Cerebellar cortex (tissue), 1 donor: ENCODE data around the gene SMARCAL1.

Source experiments
- DNase-seq: peaks from one replicate; pipeline ENCODE4 v3.0.0-alpha.2; 2015; ENCODE audit warnings: low spot score

The SMARCAL1 gene

GRCh38 chr2:216392945-216393840, 19.1 kb upstream of the SMARCAL1 start:
- DNase-seq, result no peak

- no peak for DNase-seq
These were observed 17.4 kb upstream of the SMARCAL1 start for GRCh38 chr2:216394881-216395280.

GRCh38 chr2:216399621-216400020, 12.7 kb upstream of the SMARCAL1 start:
- no peak for DNase-seq

- DNase-seq, result no peak
These were observed 9.5 kb upstream of the SMARCAL1 start for GRCh38 chr2:216402751-216403150.

- peak; percentile 24 for DNase-seq
These were observed 8.2 kb upstream of the SMARCAL1 start for GRCh38 chr2:216404010-216404618.

- DNase-seq, result no peak
These were observed 6.7 kb upstream of the SMARCAL1 start for GRCh38 chr2:216405588-216405987.

GRCh38 chr2:216406826-216407225, 5.5 kb upstream of the SMARCAL1 start:
- DNase-seq, result no peak

- peak; percentile 72 for DNase-seq
These were observed 3.6 kb upstream of the SMARCAL1 start for GRCh38 chr2:216408426-216409290.

- DNase-seq, result no peak
These were observed 1.7 kb upstream of the SMARCAL1 start for GRCh38 chr2:216410550-216410949.

GRCh38 chr2:216413882-216414281, 1.6 kb downstream of the SMARCAL1 start:
- DNase-seq, result no peak

- DNase-seq, result no peak
These were observed 2.6 kb downstream of the SMARCAL1 start for GRCh38 chr2:216414772-216415319.

- no peak for DNase-seq
These were observed 3.3 kb downstream of the SMARCAL1 start for GRCh38 chr2:216415541-216415940.

- no peak for DNase-seq
These were observed 4.5 kb downstream of the SMARCAL1 start for GRCh38 chr2:216416571-216417307.

- no peak for DNase-seq
These were observed 6.7 kb downstream of the SMARCAL1 start for GRCh38 chr2:216418981-216419380.

- DNase-seq, result no peak
These were observed 8.2 kb downstream of the SMARCAL1 start for GRCh38 chr2:216420367-216421101.

GRCh38 chr2:216423071-216423470, 10.8 kb downstream of the SMARCAL1 start:
- no peak for DNase-seq

- no peak for DNase-seq
These were observed 12.0 kb downstream of the SMARCAL1 start for GRCh38 chr2:216424274-216424673.

- no peak for DNase-seq
These were observed 12.9 kb downstream of the SMARCAL1 start for GRCh38 chr2:216425008-216425787.

GRCh38 chr2:216426166-216426777, 14.0 kb downstream of the SMARCAL1 start:
- DNase-seq, result no peak
